Smooth muscle cell of trachea (primary cell): ENCODE data around the gene TTLL3. TPM values are rescaled to one million over a fixed set of nuclear protein-coding genes. Genes with fewer than 3 reads are reported as not detected.

Source experiments
- total RNA-seq: library from RNA; depleted of rRNA; stranded (reverse); fragments of >200 nt; gene quantifications from 2 replicates; pipeline ENCODE4 v1.2.1, GENCODE V29; 2014

Gene TTLL3, protein sequence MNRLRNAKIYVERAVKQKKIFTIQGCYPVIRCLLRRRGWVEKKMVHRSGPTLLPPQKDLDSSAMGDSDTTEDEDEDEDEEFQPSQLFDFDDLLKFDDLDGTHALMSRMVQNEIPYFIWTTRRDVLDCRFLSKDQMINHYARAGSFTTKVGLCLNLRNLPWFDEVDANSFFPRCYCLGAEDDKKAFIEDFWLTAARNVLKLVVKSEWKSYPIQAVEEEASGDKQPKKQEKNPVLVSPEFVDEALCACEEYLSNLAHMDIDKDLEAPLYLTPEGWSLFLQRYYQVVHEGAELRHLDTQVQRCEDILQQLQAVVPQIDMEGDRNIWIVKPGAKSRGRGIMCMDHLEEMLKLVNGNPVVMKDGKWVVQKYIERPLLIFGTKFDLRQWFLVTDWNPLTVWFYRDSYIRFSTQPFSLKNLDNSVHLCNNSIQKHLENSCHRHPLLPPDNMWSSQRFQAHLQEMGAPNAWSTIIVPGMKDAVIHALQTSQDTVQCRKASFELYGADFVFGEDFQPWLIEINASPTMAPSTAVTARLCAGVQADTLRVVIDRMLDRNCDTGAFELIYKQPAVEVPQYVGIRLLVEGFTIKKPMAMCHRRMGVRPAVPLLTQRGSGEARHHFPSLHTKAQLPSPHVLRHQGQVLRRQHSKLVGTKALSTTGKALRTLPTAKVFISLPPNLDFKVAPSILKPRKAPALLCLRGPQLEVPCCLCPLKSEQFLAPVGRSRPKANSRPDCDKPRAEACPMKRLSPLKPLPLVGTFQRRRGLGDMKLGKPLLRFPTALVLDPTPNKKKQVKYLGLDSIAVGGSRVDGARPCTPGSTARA
- 34.7 and 37.2 TPM in 2 replicates for total RNA-seq

DNA sequence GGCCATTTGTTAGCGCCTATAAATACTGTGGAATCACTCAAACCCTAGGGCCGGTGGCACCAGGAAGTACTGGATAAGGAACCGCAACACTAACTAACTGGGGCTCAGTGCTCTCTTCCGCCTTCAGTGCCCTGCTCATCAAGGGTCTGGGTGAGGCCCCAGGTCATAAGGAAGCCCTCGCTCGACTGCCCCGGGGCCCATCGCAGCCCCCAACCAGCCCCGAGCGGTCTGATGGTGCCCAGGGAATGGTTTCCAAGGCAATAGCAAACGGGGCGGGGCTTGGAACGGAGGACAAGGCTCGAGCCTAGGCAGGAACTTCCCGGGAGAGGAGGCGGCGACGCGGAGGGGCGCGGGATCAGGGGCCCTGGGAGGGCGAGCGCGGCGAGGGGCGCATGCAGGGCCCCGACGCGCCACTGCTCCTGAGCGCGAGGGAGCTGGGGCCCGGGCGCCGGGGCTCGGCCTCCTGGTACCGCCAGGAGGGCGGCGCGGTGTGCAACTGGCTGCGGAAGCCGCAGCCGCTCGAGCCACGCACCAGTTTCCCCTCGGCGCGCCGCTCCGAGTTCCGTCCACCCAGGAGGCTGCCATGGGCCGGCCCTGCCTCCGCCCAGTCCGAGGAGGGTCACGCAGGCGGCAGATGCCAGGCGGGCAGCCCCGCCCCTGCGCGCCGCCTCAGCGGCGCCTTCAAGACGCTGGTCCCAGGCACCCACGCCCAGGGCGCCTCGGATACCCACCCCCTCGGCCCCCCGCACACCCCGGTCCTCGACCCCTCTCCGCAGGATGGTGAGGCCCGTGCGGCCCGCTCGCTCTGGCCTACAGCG is at the start of gene TTLL3:
TTLL3 (plus strand) TSS at position 648 of the 818 bp plus-strand sequence. CDS start 400 bp downstream, outside the sequence.

DNA sequence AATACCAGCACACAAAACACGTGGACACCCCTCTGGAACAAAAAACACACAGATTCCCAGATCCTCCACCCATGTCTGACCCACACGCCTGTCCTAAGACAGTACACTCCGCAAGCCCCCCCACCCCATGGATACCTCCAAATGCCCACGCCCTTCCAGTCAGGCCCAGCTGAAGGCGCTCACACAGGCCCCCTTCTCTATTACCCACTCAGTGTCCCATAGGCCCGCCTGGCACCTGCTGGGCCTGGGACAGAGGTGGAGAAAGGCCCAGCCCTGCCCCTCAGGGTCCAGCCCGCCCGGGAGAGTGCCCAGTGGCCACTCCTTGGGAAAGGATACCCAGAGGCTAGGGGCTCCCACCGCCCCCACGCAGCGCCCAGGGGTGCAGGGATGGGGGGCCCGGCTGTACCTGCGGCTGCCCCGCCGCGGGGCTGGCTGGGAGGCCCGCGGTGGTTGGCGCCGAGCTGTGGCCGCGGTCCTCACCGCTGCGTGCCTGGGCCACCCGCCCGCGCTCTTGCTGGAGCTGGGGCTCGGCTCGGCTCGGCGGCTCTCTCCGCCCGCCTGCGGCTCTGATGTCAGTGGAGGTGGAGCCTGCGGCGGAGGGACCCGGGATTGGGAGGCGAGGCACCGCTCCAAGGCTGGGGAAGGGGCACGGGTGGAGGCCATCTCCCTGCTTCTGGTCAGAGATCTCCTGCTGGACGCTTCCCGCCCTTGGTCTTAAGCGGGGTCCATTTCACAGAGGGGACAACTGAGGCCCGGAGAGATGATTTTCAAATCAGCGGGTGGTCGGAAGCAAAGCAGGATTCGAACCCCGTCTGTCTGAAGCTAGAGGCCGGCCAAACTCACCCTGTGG is 40.4 kb upstream of the TTLL3 start, which contains the start of gene CAMK1:
CAMK1 (minus strand) TSS at position 522 of the 850 bp plus-strand sequence. CDS start 2,198 bp downstream, outside the sequence.

DNA sequence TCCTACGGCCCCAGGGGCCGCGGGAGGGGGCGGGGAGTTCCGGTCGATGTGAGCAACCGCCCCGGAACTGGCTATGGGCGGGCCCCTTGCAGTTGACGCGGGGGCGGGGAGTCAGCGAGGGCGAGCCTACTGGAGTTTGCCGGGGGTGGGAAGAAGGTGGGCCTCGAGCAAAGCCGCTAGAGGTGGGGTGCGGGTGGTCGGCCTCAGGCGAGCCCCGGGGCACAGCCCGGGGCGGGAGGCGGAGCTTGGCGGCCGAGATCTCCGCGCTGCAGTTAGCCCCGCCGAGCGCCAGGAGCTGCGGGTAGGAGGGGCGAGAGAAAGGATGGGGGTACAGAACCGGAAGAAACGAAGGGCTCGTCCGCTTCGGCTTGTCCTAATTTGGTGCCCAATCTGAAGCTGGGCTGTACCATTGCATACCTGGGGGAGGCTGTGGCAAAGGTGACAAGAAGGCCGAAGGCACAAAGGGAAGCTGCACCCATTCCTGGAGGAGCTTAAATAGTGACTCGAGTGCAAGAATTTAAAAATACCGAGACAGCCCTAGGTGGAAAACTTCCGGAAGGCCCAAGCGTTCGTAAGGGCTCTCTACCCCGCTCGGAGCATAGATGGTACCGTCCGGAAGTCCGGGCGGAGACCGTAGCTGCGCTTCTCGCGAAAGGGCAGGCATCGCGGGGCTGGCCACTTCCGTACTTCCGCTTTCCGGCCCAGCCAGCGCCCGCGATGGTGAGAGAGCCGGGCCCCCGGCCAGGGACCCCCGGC is 17.5 kb upstream of the TTLL3 start, which contains the start of the genes ARPC4 and TADA3:
ARPC4 (plus strand) TSS at position 678 of the 756 bp plus-strand sequence; CDS start at position 718, 40 bp downstream.
TADA3 (minus strand) TSS at position 69 of the 756 bp plus-strand sequence. CDS start 1,007 bp downstream, outside the sequence.

DNA sequence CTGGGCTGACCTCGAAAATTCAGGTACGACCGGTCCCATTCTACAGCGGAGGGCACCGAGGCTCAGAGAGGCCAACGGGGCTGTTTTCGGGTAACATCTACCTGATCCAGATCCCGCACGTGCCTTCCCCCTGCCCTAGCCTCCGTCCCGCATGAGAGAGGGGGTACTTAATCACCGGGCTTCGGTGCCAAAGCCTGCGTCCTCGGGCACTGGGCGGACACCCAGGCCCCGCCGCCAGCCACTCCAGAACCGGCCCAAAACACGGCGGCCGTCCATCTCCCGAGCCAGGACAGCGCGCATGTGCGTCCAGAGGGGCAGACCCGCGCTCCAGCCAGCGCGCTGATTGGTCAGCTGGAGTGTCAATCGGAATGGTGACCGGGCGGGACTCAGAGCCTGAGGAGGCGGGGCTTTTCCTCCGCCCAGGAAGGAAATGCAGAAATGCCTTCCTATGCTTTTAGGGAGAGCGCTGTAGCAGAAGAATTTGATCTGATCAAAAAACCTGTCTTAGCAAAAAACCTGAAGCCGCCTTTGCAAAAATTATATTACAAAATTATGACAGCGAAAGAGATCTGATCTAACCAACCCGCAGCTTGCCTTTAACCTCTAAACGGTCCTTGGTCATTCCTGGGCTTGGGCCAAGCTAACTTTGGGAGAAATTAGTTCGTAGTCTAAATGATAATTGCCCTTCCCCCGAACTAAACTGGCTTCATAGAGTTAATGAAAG is 33.8 kb downstream of the TTLL3 start, which contains the start of gene RPUSD3:
RPUSD3 (minus strand) TSS at position 294 of the 724 bp plus-strand sequence; CDS start at position 276, 18 bp downstream.

DNA sequence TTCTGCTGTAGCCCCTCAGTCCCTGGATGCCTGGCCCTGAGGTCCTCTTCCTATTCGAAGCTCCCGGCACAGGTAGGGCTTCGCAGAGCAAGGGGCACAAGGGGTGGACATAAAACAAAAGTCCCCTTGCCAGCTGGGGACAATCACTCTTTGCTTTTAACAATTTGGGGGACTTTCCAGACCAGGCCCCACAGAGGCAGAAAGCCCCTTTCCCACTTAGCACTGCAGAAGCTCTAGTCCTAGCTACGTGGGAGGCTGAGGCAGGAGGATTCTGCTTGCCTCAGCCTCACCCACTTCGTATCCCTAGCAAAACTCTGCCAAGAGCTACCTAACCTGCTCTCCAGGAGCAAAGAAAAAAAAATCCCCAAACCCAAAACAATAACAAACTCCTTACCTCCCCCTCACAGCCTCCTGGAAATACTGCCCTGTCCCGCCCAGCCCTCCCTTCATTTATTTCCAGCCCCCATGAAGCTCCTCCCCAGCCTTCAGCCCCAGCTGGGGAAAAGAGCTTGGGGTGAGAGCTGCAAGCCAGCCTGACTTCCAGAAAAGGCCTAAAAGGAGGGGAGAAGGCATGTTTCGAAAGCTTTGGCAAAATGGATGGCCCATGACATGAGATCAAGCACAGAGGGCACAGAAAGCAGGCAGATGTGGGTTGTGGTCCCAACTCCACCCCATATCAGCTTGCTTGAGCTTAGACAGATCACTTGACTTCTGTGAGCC is 69.9 kb downstream of the TTLL3 start, which contains the start of gene CIDEC:
CIDEC (minus strand) TSS at position 424 of the 720 bp plus-strand sequence. CDS start 1,767 bp downstream, outside the sequence.

Other genes with a start within 250 kb of the TTLL3 start
- 41.4 and 48.4 TPM in 2 replicates for gene MTMR14, start 160.8 kb upstream of the TTLL3 start, total RNA-seq
- not detected in 2 replicates for gene CPNE9, start 106.4 kb upstream of the TTLL3 start, total RNA-seq
- gene BRPF1, start 78.5 kb upstream of the TTLL3 start, total RNA-seq = 15.3 and 16.5 TPM in 2 replicates
- gene OGG1, start 60.3 kb upstream of the TTLL3 start, total RNA-seq = 20.9 and 27.3 TPM in 2 replicates
- gene CAMK1, start 40.3 kb upstream of the TTLL3 start, total RNA-seq = 55.6 and 65.2 TPM in 2 replicates
- 94.1 and 101 TPM in 2 replicates for gene TADA3, start 17.8 kb upstream of the TTLL3 start, total RNA-seq
- gene ARPC4, start 17.2 kb upstream of the TTLL3 start, total RNA-seq = 190 and 245 TPM in 2 replicates
- gene RPUSD3, start 33.7 kb downstream of the TTLL3 start, total RNA-seq = 32.4 and 39.3 TPM in 2 replicates
- 0.17 and 0.44 TPM in 2 replicates for gene CIDEC, start 70.0 kb downstream of the TTLL3 start, total RNA-seq
- 32.4 and 35.1 TPM in 2 replicates for gene JAGN1, start 80.3 kb downstream of the TTLL3 start, total RNA-seq
- gene IL17RE, start 92.6 kb downstream of the TTLL3 start, total RNA-seq = 1.5 and 2.8 TPM in 2 replicates
- 57.6 and 58.9 TPM in 2 replicates for gene IL17RC, start 106.8 kb downstream of the TTLL3 start, total RNA-seq
- 16.0 and 47.8 TPM in 2 replicates for gene CRELD1, start 123.6 kb downstream of the TTLL3 start, total RNA-seq
- 5.4 and 7.1 TPM in 2 replicates for gene PRRT3, start 142.1 kb downstream of the TTLL3 start, total RNA-seq
- gene EMC3, start 176.6 kb downstream of the TTLL3 start, total RNA-seq = 61.1 and 78.7 TPM in 2 replicates
- 2.8 and 25.7 TPM in 2 replicates for gene FANCD2, start 216.2 kb downstream of the TTLL3 start, total RNA-seq